Muscle of back (tissue), 11 donors: Measurements from ENCODE around the gene CNTN4. TPM values are rescaled to one million over a fixed set of nuclear protein-coding genes. Genes with fewer than 3 reads are reported as not detected.
A peak's percentile ranks its signal among the peaks of the same experiment; 100 is the strongest.

ENCODE experiments used
- DNase-seq, 3 donors: peaks; one replicate each; pipeline versions ENCODE4 v3.0.0 to v3.0.0-alpha.2; 2013
- polyA plus RNA-seq, 10 donors: library from polyadenylated mRNA; unstranded; fragments of 120-200 nt; gene quantifications; one replicate each; pipeline ENCODE4 v1.2.1, GENCODE V29; 2013; ENCODE audit not compliant: insufficient read length in 10 of 10

CNTN4 gene
- polyA plus RNA-seq, 10 donors = 6.1 to 17.4 (median 9.0) TPM

GRCh38 chr3:3027976-3028567 lies 929.4 kb downstream of the CNTN4 start:
- DNase-seq = no peak

GRCh38 chr3:3031326-3031725 lies 932.7 kb downstream of the CNTN4 start:
- DNase-seq = no peak

- no peak for DNase-seq
Observed at GRCh38 chr3:3037156-3037555, 938.5 kb downstream of the CNTN4 start.

GRCh38 chr3:3038201-3038991 lies 939.7 kb downstream of the CNTN4 start:
- DNase-seq = peak in 1 of 3 donors; percentile 25

GRCh38 chr3:3053974-3054373 lies 955.3 kb downstream of the CNTN4 start:
- DNase-seq = no peak

GRCh38 chr3:3059645-3060044 lies 961.0 kb downstream of the CNTN4 start:
- no peak for DNase-seq

- DNase-seq = no peak
Observed at GRCh38 chr3:3064297-3064696, 965.6 kb downstream of the CNTN4 start.

- no peak for DNase-seq
Observed at GRCh38 chr3:3065876-3066275, 967.2 kb downstream of the CNTN4 start.

GRCh38 chr3:3066378-3066777 lies 967.7 kb downstream of the CNTN4 start:
- no peak for DNase-seq

GRCh38 chr3:3066910-3067309 lies 968.2 kb downstream of the CNTN4 start:
- no peak for DNase-seq

- no peak for DNase-seq
Observed at GRCh38 chr3:3068358-3068881, 969.8 kb downstream of the CNTN4 start.

GRCh38 chr3:3069723-3070122 lies 971.1 kb downstream of the CNTN4 start:
- DNase-seq = no peak

GRCh38 chr3:3071136-3071535 lies 972.5 kb downstream of the CNTN4 start:
- DNase-seq = peak in 1 of 3 donors; percentile 4

GRCh38 chr3:3074551-3075257 lies 976.0 kb downstream of the CNTN4 start:
- no peak for DNase-seq

GRCh38 chr3:3080309-3080708 lies 981.6 kb downstream of the CNTN4 start:
- DNase-seq = no peak

GRCh38 chr3:3081381-3082233 lies 982.9 kb downstream of the CNTN4 start:
- DNase-seq = no peak

- DNase-seq = no peak
Observed at GRCh38 chr3:3082234-3082924, 983.7 kb downstream of the CNTN4 start.

GRCh38 chr3:3084890-3085289 lies 986.2 kb downstream of the CNTN4 start:
- no peak for DNase-seq

GRCh38 chr3:3085782-3086181 lies 987.1 kb downstream of the CNTN4 start:
- DNase-seq = no peak

- no peak for DNase-seq
Observed at GRCh38 chr3:3086239-3086638, 987.6 kb downstream of the CNTN4 start.

GRCh38 chr3:3087279-3087678 lies 988.6 kb downstream of the CNTN4 start:
- no peak for DNase-seq
